Measurements from ENCODE around the gene FLNB. TPM values are rescaled to one million over a fixed set of nuclear protein-coding genes. Genes with fewer than 3 reads are reported as not detected.

The FLNB gene
- total RNA-seq, 1 experiment from 2014 or later, result 315 TPM

GRCh38 chr3:58206406-58207011, 198.3 kb downstream of the FLNB start:
- CTCF ChIA-PET, result no interaction called here
- H3K9me3 ChIP-seq, result peaks cover 3% of the 10 kb centered on the region; the same call in 1 of the 2 replicates
- Mint-ChIP-seq H3K27me3 (ENCODE audit: insufficient read depth, unreplicated experiment) (no peaks in the 10 kb centered on the region), H3K27ac (ENCODE audit: unreplicated experiment) (no peak overlapping the region), H3K4me3 (ENCODE audit: unreplicated experiment) (no peak overlapping the region), H3K9me3 (ENCODE audit: unreplicated experiment) (no peaks in the 10 kb centered on the region), H3K36me3 (ENCODE audit: insufficient read depth, unreplicated experiment) (peaks cover 7% of the 10 kb centered on the region), H3K4me1 (ENCODE audit: low read depth, unreplicated experiment) (peaks cover 12% of the 10 kb centered on the region)
- H3K27me3 ChIP-seq (replicated peaks; ENCODE audit: control insufficient read depth, insufficient read depth, low read length), result no peaks in the 10 kb centered on the region
- no TSS peak for BruUV-seq (replicated peaks)
- H3K4me1 ChIP-seq, result peaks cover 3% of the 10 kb centered on the region; the same call in 1 of the 2 replicates
- TF ChIP-seq CTCF (IDR thresholded peaks at IDR 0.05; ENCODE audit: insufficient read depth in 1 of 2, low read depth in 1 of 2, low read length in 1 of 2, severe bottlenecking in 1 of 2, unreplicated experiment in 1 of 2), result no peak
- no peak overlapping the region for H3K4me3 ChIP-seq (ENCODE audit: low read depth, low read length)
- DNase-seq, result no peak
- POLR2A ChIA-PET, result no interaction called here
- no peaks in the 10 kb centered on the region for H3K36me3 ChIP-seq (ENCODE audit: control insufficient read depth, insufficient read depth, low read length)
- intact Hi-C loops (cut with micrococcal nuclease; ENCODE audit: unreplicated experiment), result no loop called here

- no peak overlapping the region for H3K4me3 Mint-ChIP-seq (ENCODE audit: unreplicated experiment)
- no TSS peak for BruUV-seq (replicated peaks)
- no peaks in the 10 kb centered on the region for H3K4me1 ChIP-seq
- POLR2A ChIA-PET, result no interaction called here
- H3K27me3 Mint-ChIP-seq (ENCODE audit: insufficient read depth, unreplicated experiment), result no peaks in the 10 kb centered on the region
- DNase-seq, result no peak
- CTCF ChIA-PET, result no interaction called here
- H3K4me1 Mint-ChIP-seq (ENCODE audit: low read depth, unreplicated experiment), result peaks cover 12% of the 10 kb centered on the region
- H3K9me3 Mint-ChIP-seq (ENCODE audit: unreplicated experiment), result no peaks in the 10 kb centered on the region
- H3K27me3 ChIP-seq (replicated peaks; ENCODE audit: control insufficient read depth, insufficient read depth, low read length), result no peaks in the 10 kb centered on the region
- H3K27ac Mint-ChIP-seq (ENCODE audit: unreplicated experiment), result no peak overlapping the region
- TF ChIP-seq CTCF (IDR thresholded peaks at IDR 0.05; ENCODE audit: insufficient read depth in 1 of 2, low read depth in 1 of 2, low read length in 1 of 2, severe bottlenecking in 1 of 2, unreplicated experiment in 1 of 2), result no peak
- H3K4me3 ChIP-seq (ENCODE audit: low read depth, low read length), result no peak overlapping the region
- peaks cover 5% of the 10 kb centered on the region for H3K36me3 Mint-ChIP-seq (ENCODE audit: insufficient read depth, unreplicated experiment)
- intact Hi-C loops (cut with micrococcal nuclease; ENCODE audit: unreplicated experiment), result no loop called here
- no peaks in the 10 kb centered on the region for H3K36me3 ChIP-seq (ENCODE audit: control insufficient read depth, insufficient read depth, low read length)
- H3K9me3 ChIP-seq, result no peaks in the 10 kb centered on the region
Measured at GRCh38 chr3:58207954-58208353, 199.7 kb downstream of the FLNB start.

- Mint-ChIP-seq H3K36me3 (ENCODE audit: insufficient read depth, unreplicated experiment) (no peaks in the 10 kb centered on the region), H3K4me1 (ENCODE audit: low read depth, unreplicated experiment) (peaks cover 21% of the 10 kb centered on the region), H3K27me3 (ENCODE audit: insufficient read depth, unreplicated experiment) (no peaks in the 10 kb centered on the region), H3K4me3 (ENCODE audit: unreplicated experiment) (no peak overlapping the region), H3K27ac (ENCODE audit: unreplicated experiment) (no peak overlapping the region), H3K9me3 (ENCODE audit: unreplicated experiment) (no peaks in the 10 kb centered on the region)
- ChIA-PET CTCF (no interaction called here), POLR2A (no interaction called here)
- no TSS peak for BruUV-seq (replicated peaks)
- intact Hi-C loops (cut with micrococcal nuclease; ENCODE audit: unreplicated experiment), result no loop called here
- no peak overlapping the region for H3K4me3 ChIP-seq (ENCODE audit: low read depth, low read length)
- H3K27me3 ChIP-seq (replicated peaks; ENCODE audit: control insufficient read depth, insufficient read depth, low read length), result no peaks in the 10 kb centered on the region
- H3K9me3 ChIP-seq, result no peaks in the 10 kb centered on the region
- DNase-seq, result no peak
- peaks cover 7% of the 10 kb centered on the region for H3K4me1 ChIP-seq
- no peaks in the 10 kb centered on the region for H3K36me3 ChIP-seq (ENCODE audit: control insufficient read depth, insufficient read depth, low read length)
- TF ChIP-seq CTCF (IDR thresholded peaks at IDR 0.05; ENCODE audit: insufficient read depth in 1 of 2, low read depth in 1 of 2, low read length in 1 of 2, severe bottlenecking in 1 of 2, unreplicated experiment in 1 of 2), result no peak
Measured at GRCh38 chr3:58209933-58210332, 201.7 kb downstream of the FLNB start.

Measured in Caco-2 (cell line).